K562 (cell line): ENCODE measurements around the gene WDHD1. TPM values are rescaled to one million over a fixed set of nuclear protein-coding genes. Genes with fewer than 3 reads are reported as not detected.

Source experiments
- polyA plus RNA-seq, 8 experiments: library from polyadenylated mRNA; depleted of rRNA in 4 of 8; stranded (reverse) in 5 of 8; unstranded in 3 of 8; fragments of >200 nt; fragmentation: Nextera tagmentation in 2 of 8; fragmentation: Illumina TruSeq in 1 of 8; extraction: Ambion mirVana in 2 of 8; extraction: Trizol in 1 of 8; gene quantifications; 2 replicates each; pipeline versions ENCODE4 v1.2.1 to v1.2.3, GENCODE V29; 2011 to 2014; ENCODE audit warnings: inconsistent platforms in 1 of 8, missing spikeins in 1 of 8
- total RNA-seq, 7 experiments: library from RNA; depleted of rRNA in 6 of 7; stranded (reverse); fragments of >200 nt in 6 of 7; fragmentation: Illumina TruSeq in 2 of 7; extraction: Trizol in 2 of 7; gene quantifications; 2 replicates each; pipeline versions ENCODE4 v1.2.1 to v1.2.3, GENCODE V29; 2011 to 2021; ENCODE audit warnings: low replicate concordance in 1 of 7
- TF ChIP-seq, protein P1 (sequence below): fragments of 450-650 bp; IDR thresholded peaks from 2 replicates; pipeline ENCODE4 v1.6.1; 2016; ENCODE audit warnings: mild to moderate bottlenecking, moderate library complexity

WDHD1 gene
- total and polyA plus RNA-seq, 9 of the 15 experiments (the other 6 are each of a cell fraction or from before 2014, with no cell fraction given) = 11.7 to 39.1 (median 30.0) TPM

DNA sequence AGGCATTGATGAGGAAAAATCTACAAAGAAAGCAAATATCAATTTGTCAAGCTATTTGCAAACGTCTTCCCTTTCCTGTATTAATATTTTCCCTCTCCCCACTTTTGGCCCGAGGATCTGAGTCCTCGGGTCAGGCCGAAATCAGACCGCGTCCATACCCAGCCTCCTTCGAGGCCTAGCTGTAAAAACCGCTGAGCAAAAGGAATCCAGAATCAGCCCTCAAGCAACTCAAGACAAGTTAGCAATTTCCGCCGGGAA is 24.2 kb upstream of the WDHD1 start (continued):
- TF ChIP-seq, protein P1, sequence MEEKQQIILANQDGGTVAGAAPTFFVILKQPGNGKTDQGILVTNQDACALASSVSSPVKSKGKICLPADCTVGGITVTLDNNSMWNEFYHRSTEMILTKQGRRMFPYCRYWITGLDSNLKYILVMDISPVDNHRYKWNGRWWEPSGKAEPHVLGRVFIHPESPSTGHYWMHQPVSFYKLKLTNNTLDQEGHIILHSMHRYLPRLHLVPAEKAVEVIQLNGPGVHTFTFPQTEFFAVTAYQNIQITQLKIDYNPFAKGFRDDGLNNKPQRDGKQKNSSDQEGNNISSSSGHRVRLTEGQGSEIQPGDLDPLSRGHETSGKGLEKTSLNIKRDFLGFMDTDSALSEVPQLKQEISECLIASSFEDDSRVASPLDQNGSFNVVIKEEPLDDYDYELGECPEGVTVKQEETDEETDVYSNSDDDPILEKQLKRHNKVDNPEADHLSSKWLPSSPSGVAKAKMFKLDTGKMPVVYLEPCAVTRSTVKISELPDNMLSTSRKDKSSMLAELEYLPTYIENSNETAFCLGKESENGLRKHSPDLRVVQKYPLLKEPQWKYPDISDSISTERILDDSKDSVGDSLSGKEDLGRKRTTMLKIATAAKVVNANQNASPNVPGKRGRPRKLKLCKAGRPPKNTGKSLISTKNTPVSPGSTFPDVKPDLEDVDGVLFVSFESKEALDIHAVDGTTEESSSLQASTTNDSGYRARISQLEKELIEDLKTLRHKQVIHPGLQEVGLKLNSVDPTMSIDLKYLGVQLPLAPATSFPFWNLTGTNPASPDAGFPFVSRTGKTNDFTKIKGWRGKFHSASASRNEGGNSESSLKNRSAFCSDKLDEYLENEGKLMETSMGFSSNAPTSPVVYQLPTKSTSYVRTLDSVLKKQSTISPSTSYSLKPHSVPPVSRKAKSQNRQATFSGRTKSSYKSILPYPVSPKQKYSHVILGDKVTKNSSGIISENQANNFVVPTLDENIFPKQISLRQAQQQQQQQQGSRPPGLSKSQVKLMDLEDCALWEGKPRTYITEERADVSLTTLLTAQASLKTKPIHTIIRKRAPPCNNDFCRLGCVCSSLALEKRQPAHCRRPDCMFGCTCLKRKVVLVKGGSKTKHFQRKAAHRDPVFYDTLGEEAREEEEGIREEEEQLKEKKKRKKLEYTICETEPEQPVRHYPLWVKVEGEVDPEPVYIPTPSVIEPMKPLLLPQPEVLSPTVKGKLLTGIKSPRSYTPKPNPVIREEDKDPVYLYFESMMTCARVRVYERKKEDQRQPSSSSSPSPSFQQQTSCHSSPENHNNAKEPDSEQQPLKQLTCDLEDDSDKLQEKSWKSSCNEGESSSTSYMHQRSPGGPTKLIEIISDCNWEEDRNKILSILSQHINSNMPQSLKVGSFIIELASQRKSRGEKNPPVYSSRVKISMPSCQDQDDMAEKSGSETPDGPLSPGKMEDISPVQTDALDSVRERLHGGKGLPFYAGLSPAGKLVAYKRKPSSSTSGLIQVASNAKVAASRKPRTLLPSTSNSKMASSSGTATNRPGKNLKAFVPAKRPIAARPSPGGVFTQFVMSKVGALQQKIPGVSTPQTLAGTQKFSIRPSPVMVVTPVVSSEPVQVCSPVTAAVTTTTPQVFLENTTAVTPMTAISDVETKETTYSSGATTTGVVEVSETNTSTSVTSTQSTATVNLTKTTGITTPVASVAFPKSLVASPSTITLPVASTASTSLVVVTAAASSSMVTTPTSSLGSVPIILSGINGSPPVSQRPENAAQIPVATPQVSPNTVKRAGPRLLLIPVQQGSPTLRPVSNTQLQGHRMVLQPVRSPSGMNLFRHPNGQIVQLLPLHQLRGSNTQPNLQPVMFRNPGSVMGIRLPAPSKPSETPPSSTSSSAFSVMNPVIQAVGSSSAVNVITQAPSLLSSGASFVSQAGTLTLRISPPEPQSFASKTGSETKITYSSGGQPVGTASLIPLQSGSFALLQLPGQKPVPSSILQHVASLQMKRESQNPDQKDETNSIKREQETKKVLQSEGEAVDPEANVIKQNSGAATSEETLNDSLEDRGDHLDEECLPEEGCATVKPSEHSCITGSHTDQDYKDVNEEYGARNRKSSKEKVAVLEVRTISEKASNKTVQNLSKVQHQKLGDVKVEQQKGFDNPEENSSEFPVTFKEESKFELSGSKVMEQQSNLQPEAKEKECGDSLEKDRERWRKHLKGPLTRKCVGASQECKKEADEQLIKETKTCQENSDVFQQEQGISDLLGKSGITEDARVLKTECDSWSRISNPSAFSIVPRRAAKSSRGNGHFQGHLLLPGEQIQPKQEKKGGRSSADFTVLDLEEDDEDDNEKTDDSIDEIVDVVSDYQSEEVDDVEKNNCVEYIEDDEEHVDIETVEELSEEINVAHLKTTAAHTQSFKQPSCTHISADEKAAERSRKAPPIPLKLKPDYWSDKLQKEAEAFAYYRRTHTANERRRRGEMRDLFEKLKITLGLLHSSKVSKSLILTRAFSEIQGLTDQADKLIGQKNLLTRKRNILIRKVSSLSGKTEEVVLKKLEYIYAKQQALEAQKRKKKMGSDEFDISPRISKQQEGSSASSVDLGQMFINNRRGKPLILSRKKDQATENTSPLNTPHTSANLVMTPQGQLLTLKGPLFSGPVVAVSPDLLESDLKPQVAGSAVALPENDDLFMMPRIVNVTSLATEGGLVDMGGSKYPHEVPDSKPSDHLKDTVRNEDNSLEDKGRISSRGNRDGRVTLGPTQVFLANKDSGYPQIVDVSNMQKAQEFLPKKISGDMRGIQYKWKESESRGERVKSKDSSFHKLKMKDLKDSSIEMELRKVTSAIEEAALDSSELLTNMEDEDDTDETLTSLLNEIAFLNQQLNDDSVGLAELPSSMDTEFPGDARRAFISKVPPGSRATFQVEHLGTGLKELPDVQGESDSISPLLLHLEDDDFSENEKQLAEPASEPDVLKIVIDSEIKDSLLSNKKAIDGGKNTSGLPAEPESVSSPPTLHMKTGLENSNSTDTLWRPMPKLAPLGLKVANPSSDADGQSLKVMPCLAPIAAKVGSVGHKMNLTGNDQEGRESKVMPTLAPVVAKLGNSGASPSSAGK = peak; percentile 64
